HT1080 (cell line): ENCODE measurements around the gene STMP1. TPM values are rescaled to one million over a fixed set of nuclear protein-coding genes. Genes with fewer than 3 reads are reported as not detected.

ENCODE experiments used
- DNase-seq: peaks from one replicate; pipeline ENCODE4 v3.0.0-alpha.2; 2015; ENCODE audit warnings: low read depth
- total RNA-seq: library from RNA; depleted of rRNA; stranded (reverse); fragments of >200 nt; shearing (Covaris generic); gene quantifications from 2 replicates; pipeline ENCODE4 v1.2.3, GENCODE V29; 2014

Gene STMP1
- total RNA-seq, 1 experiment from 2014 or later: 9.3 TPM

GRCh38 chr7:135693558-135693957 lies 31.2 kb downstream of the STMP1 start:
- DNase-seq: no peak

GRCh38 chr7:135697276-135698049 lies 35.1 kb downstream of the STMP1 start:
- no peak for DNase-seq

GRCh38 chr7:135704074-135704473 lies 41.8 kb downstream of the STMP1 start:
- DNase-seq: no peak

- DNase-seq: no peak
Measured at GRCh38 chr7:135704698-135705097, 42.4 kb downstream of the STMP1 start.

GRCh38 chr7:135706038-135706742 lies 43.9 kb downstream of the STMP1 start:
- no peak for DNase-seq

- DNase-seq: no peak
Measured at GRCh38 chr7:135706858-135707569, 44.7 kb downstream of the STMP1 start.

GRCh38 chr7:135707570-135707966 lies 45.3 kb downstream of the STMP1 start:
- DNase-seq: no peak

- DNase-seq: no peak
Measured at GRCh38 chr7:135708041-135708440, 45.7 kb downstream of the STMP1 start.

- no peak for DNase-seq
Measured at GRCh38 chr7:135709508-135709907, 47.2 kb downstream of the STMP1 start.

- DNase-seq: no peak
Measured at GRCh38 chr7:135710417-135711138, 48.3 kb downstream of the STMP1 start.

- no peak for DNase-seq
Measured at GRCh38 chr7:135711139-135711469, 48.8 kb downstream of the STMP1 start.

- DNase-seq: no peak
Measured at GRCh38 chr7:135712182-135712782, 50.0 kb downstream of the STMP1 start.

GRCh38 chr7:135712796-135713195 lies 50.5 kb downstream of the STMP1 start:
- DNase-seq: no peak

- DNase-seq: no peak
Measured at GRCh38 chr7:135713836-135714470, 51.6 kb downstream of the STMP1 start.

- DNase-seq: peak; percentile 74
Measured at GRCh38 chr7:135714534-135715009, 52.3 kb downstream of the STMP1 start.

GRCh38 chr7:135715055-135715522 lies 52.8 kb downstream of the STMP1 start:
- no peak for DNase-seq

GRCh38 chr7:135715673-135716072 lies 53.4 kb downstream of the STMP1 start:
- no peak for DNase-seq

- peak; percentile 83 for DNase-seq
Measured at GRCh38 chr7:135716677-135717238, 54.4 kb downstream of the STMP1 start.

GRCh38 chr7:135717693-135718092 lies 55.4 kb downstream of the STMP1 start:
- DNase-seq: no peak

- DNase-seq: no peak
Measured at GRCh38 chr7:135718219-135718618, 55.9 kb downstream of the STMP1 start.
